ENCODE data around the gene CDHR4.

DNA sequence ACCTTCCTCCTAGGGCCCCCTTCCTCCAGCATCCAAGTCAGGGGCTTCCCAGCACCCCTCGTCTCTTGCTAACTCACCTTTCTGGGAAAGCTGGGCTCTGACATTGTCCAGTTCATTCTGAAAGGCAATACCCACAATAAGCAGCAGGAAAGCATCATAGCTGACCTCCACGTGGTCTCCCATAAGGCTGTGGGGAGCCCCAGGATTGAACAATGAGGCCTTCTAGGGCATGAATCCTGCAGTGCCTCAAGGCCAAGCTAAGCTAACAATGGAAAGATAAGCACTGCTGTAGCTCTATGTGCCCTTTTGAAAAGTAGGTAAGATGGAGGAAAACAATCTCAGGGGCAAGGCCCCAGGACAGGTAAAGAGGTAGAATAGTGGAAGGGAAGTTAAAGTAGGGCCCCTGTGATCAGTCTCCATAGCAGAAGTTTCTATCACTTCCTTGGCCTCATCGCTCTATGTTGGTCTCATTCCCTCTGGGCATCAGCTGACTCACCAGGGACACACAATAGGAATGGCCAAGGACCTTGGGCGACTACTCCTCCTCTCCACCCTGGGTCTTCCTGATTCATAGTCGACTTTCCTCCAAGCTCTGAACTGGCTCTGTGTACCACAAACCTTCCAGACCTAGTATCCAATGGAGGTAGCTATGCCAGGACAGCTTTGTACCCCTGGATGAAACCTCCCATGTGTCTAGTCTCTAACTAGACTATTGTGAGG is 45.0 kb upstream of the CDHR4 start:
- TF ChIP-seq, protein P1, sequence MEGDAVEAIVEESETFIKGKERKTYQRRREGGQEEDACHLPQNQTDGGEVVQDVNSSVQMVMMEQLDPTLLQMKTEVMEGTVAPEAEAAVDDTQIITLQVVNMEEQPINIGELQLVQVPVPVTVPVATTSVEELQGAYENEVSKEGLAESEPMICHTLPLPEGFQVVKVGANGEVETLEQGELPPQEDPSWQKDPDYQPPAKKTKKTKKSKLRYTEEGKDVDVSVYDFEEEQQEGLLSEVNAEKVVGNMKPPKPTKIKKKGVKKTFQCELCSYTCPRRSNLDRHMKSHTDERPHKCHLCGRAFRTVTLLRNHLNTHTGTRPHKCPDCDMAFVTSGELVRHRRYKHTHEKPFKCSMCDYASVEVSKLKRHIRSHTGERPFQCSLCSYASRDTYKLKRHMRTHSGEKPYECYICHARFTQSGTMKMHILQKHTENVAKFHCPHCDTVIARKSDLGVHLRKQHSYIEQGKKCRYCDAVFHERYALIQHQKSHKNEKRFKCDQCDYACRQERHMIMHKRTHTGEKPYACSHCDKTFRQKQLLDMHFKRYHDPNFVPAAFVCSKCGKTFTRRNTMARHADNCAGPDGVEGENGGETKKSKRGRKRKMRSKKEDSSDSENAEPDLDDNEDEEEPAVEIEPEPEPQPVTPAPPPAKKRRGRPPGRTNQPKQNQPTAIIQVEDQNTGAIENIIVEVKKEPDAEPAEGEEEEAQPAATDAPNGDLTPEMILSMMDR (conservative IDR thresholded peaks at IDR 0.05; ENCODE audit: low read depth, low read length): no peak
- no peak for TF ChIP-seq EZH2 (IDR thresholded peaks at IDR 0.05; ENCODE audit: low read length, unreplicated experiment)
